OCI-LY3 (cell line): ENCODE data around the gene UFSP1.

Experiments used
- EZH2phosphoT487 ChIP-seq: fragments of 200-600 bp; shearing (Covaris generic); IDR thresholded peaks from 2 replicates; pipeline ENCODE4 v1.6.1; 2018; ENCODE audit warnings: antibody characterized with exemption, mixed run types, low read depth
- TF ChIP-seq, protein P1 (sequence below): fragments of 200-600, 300-600 bp; sonication (generic); IDR thresholded peaks from 2 replicates; pipeline ENCODE4 v1.5.1; 2014; ENCODE audit warnings: antibody characterized with exemption, low read length, low read depth

GRCh38 chr7:100875356-100875751, 14.2 kb downstream of the UFSP1 start:
- TF ChIP-seq EZH2phosphoT487, result no peak
- TF ChIP-seq, protein P1, sequence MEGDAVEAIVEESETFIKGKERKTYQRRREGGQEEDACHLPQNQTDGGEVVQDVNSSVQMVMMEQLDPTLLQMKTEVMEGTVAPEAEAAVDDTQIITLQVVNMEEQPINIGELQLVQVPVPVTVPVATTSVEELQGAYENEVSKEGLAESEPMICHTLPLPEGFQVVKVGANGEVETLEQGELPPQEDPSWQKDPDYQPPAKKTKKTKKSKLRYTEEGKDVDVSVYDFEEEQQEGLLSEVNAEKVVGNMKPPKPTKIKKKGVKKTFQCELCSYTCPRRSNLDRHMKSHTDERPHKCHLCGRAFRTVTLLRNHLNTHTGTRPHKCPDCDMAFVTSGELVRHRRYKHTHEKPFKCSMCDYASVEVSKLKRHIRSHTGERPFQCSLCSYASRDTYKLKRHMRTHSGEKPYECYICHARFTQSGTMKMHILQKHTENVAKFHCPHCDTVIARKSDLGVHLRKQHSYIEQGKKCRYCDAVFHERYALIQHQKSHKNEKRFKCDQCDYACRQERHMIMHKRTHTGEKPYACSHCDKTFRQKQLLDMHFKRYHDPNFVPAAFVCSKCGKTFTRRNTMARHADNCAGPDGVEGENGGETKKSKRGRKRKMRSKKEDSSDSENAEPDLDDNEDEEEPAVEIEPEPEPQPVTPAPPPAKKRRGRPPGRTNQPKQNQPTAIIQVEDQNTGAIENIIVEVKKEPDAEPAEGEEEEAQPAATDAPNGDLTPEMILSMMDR, result no peak
